ENCODE measurements around the gene GALNT9. TPM values are rescaled to one million over a fixed set of nuclear protein-coding genes. Genes with fewer than 3 reads are reported as not detected.

Gene GALNT9
- total RNA-seq, 2 experiments from 2014 or later, result 0.86 to 1.2 TPM

DNA sequence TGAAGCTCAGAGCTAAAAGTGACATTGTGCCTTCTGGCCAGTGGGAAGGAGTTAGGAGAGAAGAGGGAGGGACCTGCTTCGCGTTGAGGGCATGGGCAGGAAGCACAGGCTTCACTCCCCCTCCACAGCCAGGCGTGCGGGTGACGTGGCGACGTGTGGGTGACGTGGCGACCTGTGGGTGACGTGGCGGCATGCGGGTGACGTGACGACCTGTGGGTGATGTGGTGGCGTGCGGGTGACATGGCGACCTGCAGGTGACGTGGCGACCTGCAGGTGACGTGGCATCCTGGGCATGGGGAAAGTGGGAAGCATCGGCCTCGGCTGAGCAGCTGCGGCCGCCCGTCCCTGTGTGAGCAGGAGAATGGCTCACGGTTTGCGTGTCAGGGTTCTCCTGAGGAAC is 8.2 kb upstream of the GALNT9 start:
- H3K4me3 Mint-ChIP-seq, result no peak overlapping the region
- no peaks in the 10 kb centered on the region for H3K9me3 Mint-ChIP-seq
- no peak for DNase-seq
- intact Hi-C loops (cut with micrococcal nuclease), result no loop called here
- no peak overlapping the region for H3K27ac Mint-ChIP-seq
- H3K36me3 Mint-ChIP-seq (ENCODE audit: low read depth), result no peaks in the 10 kb centered on the region
- CTCF ChIA-PET, result no interaction called here
- H3K27me3 Mint-ChIP-seq (ENCODE audit: low read depth), result peaks cover 15% of the 10 kb centered on the region
- H3K4me1 Mint-ChIP-seq (ENCODE audit: low read depth), result peaks cover 3% of the 10 kb centered on the region

GRCh38 chr12:132336451-132337413 is 7.3 kb upstream of the GALNT9 start:
- Mint-ChIP-seq H3K36me3 (ENCODE audit: low read depth) (no peaks in the 10 kb centered on the region), H3K4me3 (no peak overlapping the region), H3K4me1 (ENCODE audit: low read depth) (no peaks in the 10 kb centered on the region), H3K9me3 (no peaks in the 10 kb centered on the region), H3K27me3 (ENCODE audit: low read depth) (peaks cover 19% of the 10 kb centered on the region), H3K27ac (no peak overlapping the region)
- intact Hi-C loops (cut with micrococcal nuclease), result no loop called here
- no peak for DNase-seq
- CTCF ChIA-PET, result no interaction called here

- peaks cover 3% of the 10 kb centered on the region for H3K4me1 Mint-ChIP-seq (ENCODE audit: low read depth)
- peaks cover 2% of the 10 kb centered on the region for H3K9me3 Mint-ChIP-seq
- no peak overlapping the region for H3K27ac Mint-ChIP-seq
- no peak for DNase-seq
- peaks cover 32% of the 10 kb centered on the region for H3K27me3 Mint-ChIP-seq (ENCODE audit: low read depth)
- intact Hi-C loops (cut with micrococcal nuclease), result no loop called here
- CTCF ChIA-PET, result no interaction called here
- no peak overlapping the region for H3K4me3 Mint-ChIP-seq
- no peaks in the 10 kb centered on the region for H3K36me3 Mint-ChIP-seq (ENCODE audit: low read depth)
Observed at GRCh38 chr12:132335179-132335756, 5.9 kb upstream of the GALNT9 start.

GRCh38 chr12:132333766-132334165 is 4.4 kb upstream of the GALNT9 start:
- peaks cover 35% of the 10 kb centered on the region for H3K27me3 Mint-ChIP-seq (ENCODE audit: low read depth)
- DNase-seq, result no peak
- no peak overlapping the region for H3K4me3 Mint-ChIP-seq
- CTCF ChIA-PET, result no interaction called here
- H3K4me1 Mint-ChIP-seq (ENCODE audit: low read depth), result peaks cover 3% of the 10 kb centered on the region
- H3K9me3 Mint-ChIP-seq, result peaks cover 2% of the 10 kb centered on the region
- H3K27ac Mint-ChIP-seq, result no peak overlapping the region
- intact Hi-C loops (cut with micrococcal nuclease), result no loop called here
- H3K36me3 Mint-ChIP-seq (ENCODE audit: low read depth), result no peaks in the 10 kb centered on the region

DNA sequence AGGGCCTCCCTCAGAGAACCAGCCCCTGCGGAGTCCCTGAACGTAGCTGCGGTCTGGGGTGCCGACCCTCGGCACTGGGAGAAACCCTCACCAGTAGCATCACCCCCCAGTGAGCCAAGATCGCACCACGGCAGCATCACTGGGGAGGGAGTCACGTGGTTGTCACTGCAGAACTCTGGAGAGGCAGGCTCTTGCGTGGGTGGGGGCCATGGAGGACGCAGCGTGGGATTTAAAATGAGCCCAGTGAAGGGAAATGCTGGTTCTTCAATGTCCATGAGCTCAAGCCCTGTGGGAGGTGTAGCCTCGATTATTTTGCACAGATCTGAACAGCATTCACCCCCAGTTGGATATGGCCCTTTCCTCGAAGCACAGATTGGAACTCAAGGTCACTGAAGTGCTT is 3.9 kb upstream of the GALNT9 start:
- peaks cover 5% of the 10 kb centered on the region for H3K4me1 Mint-ChIP-seq (ENCODE audit: low read depth)
- H3K36me3 Mint-ChIP-seq (ENCODE audit: low read depth), result no peaks in the 10 kb centered on the region
- H3K9me3 Mint-ChIP-seq, result peaks cover 2% of the 10 kb centered on the region
- CTCF ChIA-PET, result no interaction called here
- DNase-seq, result no peak
- intact Hi-C loops (cut with micrococcal nuclease), result no loop called here
- H3K4me3 Mint-ChIP-seq, result no peak overlapping the region
- no peak overlapping the region for H3K27ac Mint-ChIP-seq
- peaks cover 35% of the 10 kb centered on the region for H3K27me3 Mint-ChIP-seq (ENCODE audit: low read depth)

DNA sequence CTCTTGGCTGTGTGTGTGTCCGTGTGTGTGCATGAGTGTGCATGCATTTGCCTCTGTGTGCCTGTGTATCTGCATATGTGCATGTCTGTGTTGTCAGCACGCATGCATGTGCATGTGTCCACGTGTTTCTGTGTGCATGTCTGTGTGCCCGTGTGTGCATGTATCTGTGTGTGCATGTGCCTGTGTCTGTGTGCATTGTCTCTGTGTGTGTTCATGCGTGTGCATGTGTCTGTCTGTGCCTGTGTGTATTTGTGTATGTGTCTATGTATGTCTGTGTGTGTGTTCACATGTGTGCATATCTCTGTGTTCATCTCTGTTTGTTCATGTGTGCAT is 1.1 kb upstream of the GALNT9 start:
- no peak overlapping the region for H3K4me3 Mint-ChIP-seq
- no peak for DNase-seq
- intact Hi-C loops (cut with micrococcal nuclease), result no loop called here
- H3K4me1 Mint-ChIP-seq (ENCODE audit: low read depth), result peaks cover 24% of the 10 kb centered on the region
- CTCF ChIA-PET, result no interaction called here
- H3K36me3 Mint-ChIP-seq (ENCODE audit: low read depth), result no peaks in the 10 kb centered on the region
- no peak overlapping the region for H3K27ac Mint-ChIP-seq
- H3K27me3 Mint-ChIP-seq (ENCODE audit: low read depth), result peaks cover 34% of the 10 kb centered on the region
- H3K9me3 Mint-ChIP-seq, result peaks cover 2% of the 10 kb centered on the region

DNA sequence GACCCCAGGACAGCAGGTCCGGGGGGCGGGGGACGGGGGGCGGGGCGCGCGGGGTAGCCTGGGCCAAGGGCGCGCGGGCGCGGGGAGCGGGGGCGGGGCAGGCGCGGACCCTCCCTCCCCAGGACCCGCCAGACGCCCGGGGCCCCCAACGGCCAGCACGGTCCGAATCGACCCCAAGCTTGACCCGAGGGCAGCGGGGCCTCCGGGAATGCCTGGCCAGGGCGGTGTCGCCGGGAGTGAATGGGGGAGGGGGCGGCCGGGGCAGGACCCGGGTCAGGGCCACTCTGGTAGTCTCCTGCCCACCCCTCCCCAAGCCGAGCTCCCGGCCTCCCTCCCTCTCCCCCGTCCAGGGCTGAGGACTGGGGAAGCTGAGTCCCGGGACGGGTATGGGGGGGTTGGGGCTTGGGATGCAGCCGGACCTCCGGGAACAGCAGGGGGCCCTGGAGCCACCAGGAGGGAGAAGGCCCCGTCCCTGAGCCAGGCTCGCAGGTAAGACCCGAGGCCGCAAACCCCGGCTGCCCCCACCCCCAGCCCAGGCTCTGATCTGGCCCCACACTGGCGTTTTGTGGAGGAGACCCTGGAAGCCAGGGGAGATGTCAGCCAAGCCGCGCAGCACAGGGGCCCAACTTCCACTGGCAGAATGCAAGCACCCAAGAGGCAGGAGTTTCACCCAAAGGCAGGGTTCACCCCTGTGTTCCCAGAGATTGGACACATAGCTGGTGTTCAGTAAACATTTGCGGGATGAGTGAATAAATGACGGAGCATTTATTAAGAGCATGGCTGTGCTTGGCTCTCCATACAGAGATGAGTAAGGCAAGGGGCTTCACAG is 545 bp upstream of the GALNT9 start:
- H3K9me3 Mint-ChIP-seq, result peaks cover 2% of the 10 kb centered on the region
- H3K36me3 Mint-ChIP-seq (ENCODE audit: low read depth), result no peaks in the 10 kb centered on the region
- CTCF ChIA-PET, result no interaction called here
- no peak overlapping the region for H3K4me3 Mint-ChIP-seq
- intact Hi-C loops (cut with micrococcal nuclease), result loop anchor here (5.0 kb wide), 2 partner anchors 43 to 162 kb away; partner anchors contain the start of gene FBRSL1
- no peak for DNase-seq
- H3K4me1 Mint-ChIP-seq (ENCODE audit: low read depth), result peaks cover 24% of the 10 kb centered on the region
- no peak overlapping the region for H3K27ac Mint-ChIP-seq
- H3K27me3 Mint-ChIP-seq (ENCODE audit: low read depth), result peaks cover 31% of the 10 kb centered on the region

DNA sequence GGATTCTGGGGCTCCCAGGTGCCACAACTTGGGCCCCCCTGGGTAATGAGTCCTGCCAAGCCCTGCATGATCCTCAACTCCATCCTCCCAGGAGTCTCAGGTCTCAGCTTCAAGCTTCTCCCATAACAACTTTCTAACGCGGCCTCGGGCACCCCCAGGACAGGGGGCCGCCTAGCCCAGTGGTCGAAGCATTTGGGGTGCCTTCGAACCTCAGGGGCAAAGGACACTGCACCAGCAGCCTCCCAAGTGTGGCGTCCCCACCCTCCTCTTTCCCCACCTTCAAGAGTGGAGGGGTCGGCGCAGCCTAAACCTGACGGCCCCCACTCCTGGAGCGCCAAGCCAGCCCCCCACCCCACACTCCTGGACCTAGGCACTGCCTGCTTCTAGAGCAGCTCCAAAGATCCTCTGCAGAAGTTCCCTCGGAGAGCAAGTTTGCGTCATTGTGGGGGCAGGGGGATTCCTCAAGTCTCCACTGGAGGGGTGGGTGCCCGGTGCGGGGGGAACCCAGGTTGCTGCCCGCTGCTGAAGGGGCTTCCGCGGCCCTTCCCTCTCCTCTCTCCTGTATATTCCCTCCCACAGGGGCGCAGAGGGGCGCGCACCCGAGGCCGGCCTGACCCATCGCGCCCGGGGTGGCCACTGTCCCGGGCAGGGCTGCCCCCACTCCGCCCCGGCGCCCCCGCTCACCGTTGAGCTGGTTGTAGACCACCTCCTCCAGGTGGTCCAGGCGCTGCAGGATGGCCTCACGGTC is 933 bp downstream of the GALNT9 start:
- Mint-ChIP-seq H3K4me3 (peak overlapping the region; percentile 34), H3K9me3 (peaks cover 2% of the 10 kb centered on the region), H3K36me3 (ENCODE audit: low read depth) (no peaks in the 10 kb centered on the region), H3K27ac (no peak overlapping the region), H3K27me3 (ENCODE audit: low read depth) (peaks cover 28% of the 10 kb centered on the region), H3K4me1 (ENCODE audit: low read depth) (peaks cover 28% of the 10 kb centered on the region)
- intact Hi-C loops (cut with micrococcal nuclease), result loop anchor here (5.0 kb wide), 2 partner anchors 41 to 164 kb away; partner anchors contain the start of gene FBRSL1
- CTCF ChIA-PET, result interaction anchor here (0.6 kb wide), 1 partner anchor 175 kb away, joined by 3 read pairs; no protein-coding TSS in a partner anchor
- no peak for DNase-seq

- intact Hi-C loops (cut with micrococcal nuclease), result loop anchor here (2.0 to 5.0 kb wide), 4 partner anchors 40 to 165 kb away; partner anchors contain the start of gene FBRSL1
- peaks cover 2% of the 10 kb centered on the region for H3K9me3 Mint-ChIP-seq
- H3K27me3 Mint-ChIP-seq (ENCODE audit: low read depth), result peaks cover 32% of the 10 kb centered on the region
- peak; percentile 89 for DNase-seq
- H3K27ac Mint-ChIP-seq, result peak overlapping the region; percentile 88
- H3K4me1 Mint-ChIP-seq (ENCODE audit: low read depth), result peaks cover 35% of the 10 kb centered on the region
- CTCF ChIA-PET, result interaction anchor here (1.1 kb wide), 1 partner anchor 44 kb away, joined by 3 read pairs; no protein-coding TSS in a partner anchor
- no peaks in the 10 kb centered on the region for H3K36me3 Mint-ChIP-seq (ENCODE audit: low read depth)
- peak overlapping the region; percentile 50 for H3K4me3 Mint-ChIP-seq
Observed at GRCh38 chr12:132327336-132328171, 1.8 kb downstream of the GALNT9 start.

- Mint-ChIP-seq H3K9me3 (peaks cover 2% of the 10 kb centered on the region), H3K27me3 (ENCODE audit: low read depth) (peaks cover 27% of the 10 kb centered on the region), H3K4me3 (peak overlapping the region; percentile 54), H3K36me3 (ENCODE audit: low read depth) (no peaks in the 10 kb centered on the region), H3K27ac (peak overlapping the region; percentile 88), H3K4me1 (ENCODE audit: low read depth) (peaks cover 35% of the 10 kb centered on the region)
- CTCF ChIA-PET, result no interaction called here
- DNase-seq, result peak; percentile 19
- intact Hi-C loops (cut with micrococcal nuclease), result loop anchor here (2.0 to 5.0 kb wide), 4 partner anchors 39 to 166 kb away; partner anchors contain the start of gene FBRSL1
Observed at GRCh38 chr12:132326646-132327045, 2.7 kb downstream of the GALNT9 start.

GRCh38 chr12:132325733-132326130 is 3.7 kb downstream of the GALNT9 start:
- no peak for DNase-seq
- H3K4me1 Mint-ChIP-seq (ENCODE audit: low read depth), result peaks cover 35% of the 10 kb centered on the region
- intact Hi-C loops (cut with micrococcal nuclease), result loop anchor here (2.0 to 5.0 kb wide), 4 partner anchors 38 to 167 kb away; partner anchors contain the start of gene FBRSL1
- H3K4me3 Mint-ChIP-seq, result no peak overlapping the region
- peaks cover 2% of the 10 kb centered on the region for H3K9me3 Mint-ChIP-seq
- H3K27ac Mint-ChIP-seq, result no peak overlapping the region
- no peaks in the 10 kb centered on the region for H3K36me3 Mint-ChIP-seq (ENCODE audit: low read depth)
- peaks cover 19% of the 10 kb centered on the region for H3K27me3 Mint-ChIP-seq (ENCODE audit: low read depth)
- CTCF ChIA-PET, result no interaction called here
